K562 (cell line): ENCODE results near the gene PRR14L.

Source experiments
- FOXA1 ChIP-seq: fragments of 450-650 bp; IDR thresholded peaks from 2 replicates; pipeline ENCODE4 v1.6.1; 2016; ENCODE audit warnings: mild to moderate bottlenecking, borderline replicate concordance
- FOXJ3 ChIP-seq: sonication (generic); formaldehyde crosslinking; IDR thresholded peaks from 2 replicates; pipeline ENCODE4 v1.4.0; 2020; ENCODE audit warnings: mild to moderate bottlenecking, missing genetic modification reagents
- GATAD2A ChIP-seq: fragments of 450-650 bp; IDR thresholded peaks from 2 replicates; pipeline ENCODE4 v1.6.1; 2017
- GTF2E2 ChIP-seq: fragments of 200-800 bp; sonication (Bioruptor generic); IDR thresholded peaks from 2 replicates; pipeline ENCODE4 v1.6.1; 2016; ENCODE audit warnings: missing genetic modification characterization, missing compliant biosample characterization
- KDM1A ChIP-seq, 2 experiments: fragments of 450-650 bp; IDR thresholded peaks; 2 replicates each; pipeline ENCODE4 v1.6.1; 2016; ENCODE audit warnings: mild to moderate bottlenecking in 2 of 2
- POLR2A ChIP-seq: fragments of 450-650 bp; conservative IDR thresholded peaks from 2 replicates; pipeline ENCODE4 v1.6.1; 2016
- SLC30A9 ChIP-seq: fragments of 250-450 bp; sonication (Bioruptor Pico); IDR thresholded peaks from 2 replicates; pipeline ENCODE4 v1.8.0; 2022; ENCODE audit warnings: mild to moderate bottlenecking, moderate library complexity
- SUPT5H ChIP-seq: fragments of 450-650 bp; IDR thresholded peaks from 2 replicates; pipeline ENCODE4 v1.6.1; 2016
- ZFX ChIP-seq: sonication (generic); formaldehyde crosslinking; IDR thresholded peaks from 2 replicates; pipeline ENCODE4 v1.8.0; 2022; ENCODE audit warnings: mild to moderate bottlenecking, missing genetic modification reagents, moderate library complexity
- ZNF133 ChIP-seq: fragments of 250-450 bp; sonication (Bioruptor Pico); IDR thresholded peaks from 2 replicates; pipeline ENCODE4 v1.4.0; 2020; ENCODE audit warnings: mild to moderate bottlenecking
- TF ChIP-seq, protein P1 (sequence below): fragments of 250-450 bp; sonication (Bioruptor Pico); IDR thresholded peaks from 2 replicates; pipeline ENCODE4 v1.8.0; 2022; ENCODE audit warnings: moderate library complexity, mild to moderate bottlenecking, inconsistent platforms
- TF ChIP-seq, protein P2 (sequence below), 2 experiments: fragments of 450-650 bp; formaldehyde crosslinking in 1 of 2; IDR thresholded peaks; 2 replicates each; pipeline versions ENCODE4 v1.4.0 to v1.6.1; 2014 to 2020; ENCODE audit warnings: mild to moderate bottlenecking in 2 of 2, borderline replicate concordance in 1 of 2, low read depth in 1 of 2
- TF ChIP-seq, protein P3 (sequence below), 3 experiments: IDR thresholded peaks in 2 of 3; conservative IDR thresholded peaks in 1 of 3; 2 replicates each; pipeline ENCODE4 v1.5.1; 2011 to 2012; ENCODE audit warnings: low read length in 3 of 3, mild to moderate bottlenecking in 3 of 3, control low read depth in 2 of 3, improper control_type of control experiment in 1 of 3, inconsistent platforms in 1 of 3, low read depth in 1 of 3, mixed read lengths in 1 of 3, moderate library complexity in 1 of 3; ENCODE audit not compliant: insufficient read depth in 2 of 3
- TF ChIP-seq, protein P4 (sequence below): fragments of 450-650 bp; IDR thresholded peaks from 2 replicates; pipeline ENCODE4 v1.6.1; 2016; ENCODE audit warnings: low read depth

DNA sequence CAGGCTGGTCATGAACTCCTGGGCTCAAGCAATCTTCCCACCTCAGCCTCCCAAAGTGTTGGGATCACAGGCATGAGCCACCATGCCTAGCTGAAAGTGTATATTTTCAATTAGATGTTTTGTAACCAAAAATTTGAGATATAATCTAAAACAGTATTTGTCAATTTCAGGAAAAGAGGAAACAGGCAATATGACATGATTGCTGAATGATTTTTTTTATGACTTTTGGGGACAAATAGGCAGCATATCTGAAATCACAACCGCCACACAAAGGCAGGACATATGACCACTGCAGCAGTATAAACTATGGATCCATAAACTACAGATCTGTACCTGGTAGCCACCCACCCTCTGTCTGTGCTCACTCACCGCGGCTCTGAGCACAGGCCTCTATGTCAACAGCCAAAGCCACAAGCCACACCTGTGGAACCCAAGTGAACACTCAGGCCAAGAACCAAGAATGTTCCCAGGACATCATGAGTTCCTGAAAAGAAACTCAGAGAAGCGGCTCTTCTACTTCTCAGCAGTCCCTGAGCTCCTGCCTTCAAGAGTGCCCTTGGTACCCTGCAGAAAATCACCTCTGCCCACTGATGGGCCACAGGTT lies 110.4 kb downstream of the PRR14L start:
- TF ChIP-seq POLR2A (no peak), GATAD2A (no peak), SLC30A9 (CRISPR knock-in tag) (no peak), KDM1A (IDR thresholded peaks at IDR 0.05) (no peak), FOXJ3 (CRISPR knock-in tag) (no peak), ZFX (CRISPR knock-in tag) (no peak), FOXA1 (no peak), GTF2E2 (tag) (no peak), SUPT5H (no peak), ZNF133 (CRISPR knock-in tag) (no peak)
- TF ChIP-seq, protein P1, sequence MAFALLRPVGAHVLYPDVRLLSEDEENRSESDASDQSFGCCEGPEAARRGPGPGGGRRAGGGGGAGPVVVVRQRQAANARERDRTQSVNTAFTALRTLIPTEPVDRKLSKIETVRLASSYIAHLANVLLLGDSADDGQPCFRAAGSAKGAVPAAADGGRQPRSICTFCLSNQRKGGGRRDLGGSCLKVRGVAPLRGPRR (CRISPR knock-in tag): no peak
- TF ChIP-seq, protein P2, sequence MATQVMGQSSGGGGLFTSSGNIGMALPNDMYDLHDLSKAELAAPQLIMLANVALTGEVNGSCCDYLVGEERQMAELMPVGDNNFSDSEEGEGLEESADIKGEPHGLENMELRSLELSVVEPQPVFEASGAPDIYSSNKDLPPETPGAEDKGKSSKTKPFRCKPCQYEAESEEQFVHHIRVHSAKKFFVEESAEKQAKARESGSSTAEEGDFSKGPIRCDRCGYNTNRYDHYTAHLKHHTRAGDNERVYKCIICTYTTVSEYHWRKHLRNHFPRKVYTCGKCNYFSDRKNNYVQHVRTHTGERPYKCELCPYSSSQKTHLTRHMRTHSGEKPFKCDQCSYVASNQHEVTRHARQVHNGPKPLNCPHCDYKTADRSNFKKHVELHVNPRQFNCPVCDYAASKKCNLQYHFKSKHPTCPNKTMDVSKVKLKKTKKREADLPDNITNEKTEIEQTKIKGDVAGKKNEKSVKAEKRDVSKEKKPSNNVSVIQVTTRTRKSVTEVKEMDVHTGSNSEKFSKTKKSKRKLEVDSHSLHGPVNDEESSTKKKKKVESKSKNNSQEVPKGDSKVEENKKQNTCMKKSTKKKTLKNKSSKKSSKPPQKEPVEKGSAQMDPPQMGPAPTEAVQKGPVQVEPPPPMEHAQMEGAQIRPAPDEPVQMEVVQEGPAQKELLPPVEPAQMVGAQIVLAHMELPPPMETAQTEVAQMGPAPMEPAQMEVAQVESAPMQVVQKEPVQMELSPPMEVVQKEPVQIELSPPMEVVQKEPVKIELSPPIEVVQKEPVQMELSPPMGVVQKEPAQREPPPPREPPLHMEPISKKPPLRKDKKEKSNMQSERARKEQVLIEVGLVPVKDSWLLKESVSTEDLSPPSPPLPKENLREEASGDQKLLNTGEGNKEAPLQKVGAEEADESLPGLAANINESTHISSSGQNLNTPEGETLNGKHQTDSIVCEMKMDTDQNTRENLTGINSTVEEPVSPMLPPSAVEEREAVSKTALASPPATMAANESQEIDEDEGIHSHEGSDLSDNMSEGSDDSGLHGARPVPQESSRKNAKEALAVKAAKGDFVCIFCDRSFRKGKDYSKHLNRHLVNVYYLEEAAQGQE (IDR thresholded peaks at IDR 0.05; ENCODE audit: borderline replicate concordance): no peak
- TF ChIP-seq, protein P2 (CRISPR knock-in tag; IDR thresholded peaks at IDR 0.05; ENCODE audit: low read depth): no peak
- TF ChIP-seq, protein P3, sequence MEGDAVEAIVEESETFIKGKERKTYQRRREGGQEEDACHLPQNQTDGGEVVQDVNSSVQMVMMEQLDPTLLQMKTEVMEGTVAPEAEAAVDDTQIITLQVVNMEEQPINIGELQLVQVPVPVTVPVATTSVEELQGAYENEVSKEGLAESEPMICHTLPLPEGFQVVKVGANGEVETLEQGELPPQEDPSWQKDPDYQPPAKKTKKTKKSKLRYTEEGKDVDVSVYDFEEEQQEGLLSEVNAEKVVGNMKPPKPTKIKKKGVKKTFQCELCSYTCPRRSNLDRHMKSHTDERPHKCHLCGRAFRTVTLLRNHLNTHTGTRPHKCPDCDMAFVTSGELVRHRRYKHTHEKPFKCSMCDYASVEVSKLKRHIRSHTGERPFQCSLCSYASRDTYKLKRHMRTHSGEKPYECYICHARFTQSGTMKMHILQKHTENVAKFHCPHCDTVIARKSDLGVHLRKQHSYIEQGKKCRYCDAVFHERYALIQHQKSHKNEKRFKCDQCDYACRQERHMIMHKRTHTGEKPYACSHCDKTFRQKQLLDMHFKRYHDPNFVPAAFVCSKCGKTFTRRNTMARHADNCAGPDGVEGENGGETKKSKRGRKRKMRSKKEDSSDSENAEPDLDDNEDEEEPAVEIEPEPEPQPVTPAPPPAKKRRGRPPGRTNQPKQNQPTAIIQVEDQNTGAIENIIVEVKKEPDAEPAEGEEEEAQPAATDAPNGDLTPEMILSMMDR (IDR thresholded peaks at IDR 0.05 in 2 of 3, conservative IDR thresholded peaks at IDR 0.05 in 1 of 3; ENCODE audit: insufficient read depth in 2 of 3, low read depth in 1 of 3, low read length in 3 of 3): no peak
- TF ChIP-seq, protein P4, sequence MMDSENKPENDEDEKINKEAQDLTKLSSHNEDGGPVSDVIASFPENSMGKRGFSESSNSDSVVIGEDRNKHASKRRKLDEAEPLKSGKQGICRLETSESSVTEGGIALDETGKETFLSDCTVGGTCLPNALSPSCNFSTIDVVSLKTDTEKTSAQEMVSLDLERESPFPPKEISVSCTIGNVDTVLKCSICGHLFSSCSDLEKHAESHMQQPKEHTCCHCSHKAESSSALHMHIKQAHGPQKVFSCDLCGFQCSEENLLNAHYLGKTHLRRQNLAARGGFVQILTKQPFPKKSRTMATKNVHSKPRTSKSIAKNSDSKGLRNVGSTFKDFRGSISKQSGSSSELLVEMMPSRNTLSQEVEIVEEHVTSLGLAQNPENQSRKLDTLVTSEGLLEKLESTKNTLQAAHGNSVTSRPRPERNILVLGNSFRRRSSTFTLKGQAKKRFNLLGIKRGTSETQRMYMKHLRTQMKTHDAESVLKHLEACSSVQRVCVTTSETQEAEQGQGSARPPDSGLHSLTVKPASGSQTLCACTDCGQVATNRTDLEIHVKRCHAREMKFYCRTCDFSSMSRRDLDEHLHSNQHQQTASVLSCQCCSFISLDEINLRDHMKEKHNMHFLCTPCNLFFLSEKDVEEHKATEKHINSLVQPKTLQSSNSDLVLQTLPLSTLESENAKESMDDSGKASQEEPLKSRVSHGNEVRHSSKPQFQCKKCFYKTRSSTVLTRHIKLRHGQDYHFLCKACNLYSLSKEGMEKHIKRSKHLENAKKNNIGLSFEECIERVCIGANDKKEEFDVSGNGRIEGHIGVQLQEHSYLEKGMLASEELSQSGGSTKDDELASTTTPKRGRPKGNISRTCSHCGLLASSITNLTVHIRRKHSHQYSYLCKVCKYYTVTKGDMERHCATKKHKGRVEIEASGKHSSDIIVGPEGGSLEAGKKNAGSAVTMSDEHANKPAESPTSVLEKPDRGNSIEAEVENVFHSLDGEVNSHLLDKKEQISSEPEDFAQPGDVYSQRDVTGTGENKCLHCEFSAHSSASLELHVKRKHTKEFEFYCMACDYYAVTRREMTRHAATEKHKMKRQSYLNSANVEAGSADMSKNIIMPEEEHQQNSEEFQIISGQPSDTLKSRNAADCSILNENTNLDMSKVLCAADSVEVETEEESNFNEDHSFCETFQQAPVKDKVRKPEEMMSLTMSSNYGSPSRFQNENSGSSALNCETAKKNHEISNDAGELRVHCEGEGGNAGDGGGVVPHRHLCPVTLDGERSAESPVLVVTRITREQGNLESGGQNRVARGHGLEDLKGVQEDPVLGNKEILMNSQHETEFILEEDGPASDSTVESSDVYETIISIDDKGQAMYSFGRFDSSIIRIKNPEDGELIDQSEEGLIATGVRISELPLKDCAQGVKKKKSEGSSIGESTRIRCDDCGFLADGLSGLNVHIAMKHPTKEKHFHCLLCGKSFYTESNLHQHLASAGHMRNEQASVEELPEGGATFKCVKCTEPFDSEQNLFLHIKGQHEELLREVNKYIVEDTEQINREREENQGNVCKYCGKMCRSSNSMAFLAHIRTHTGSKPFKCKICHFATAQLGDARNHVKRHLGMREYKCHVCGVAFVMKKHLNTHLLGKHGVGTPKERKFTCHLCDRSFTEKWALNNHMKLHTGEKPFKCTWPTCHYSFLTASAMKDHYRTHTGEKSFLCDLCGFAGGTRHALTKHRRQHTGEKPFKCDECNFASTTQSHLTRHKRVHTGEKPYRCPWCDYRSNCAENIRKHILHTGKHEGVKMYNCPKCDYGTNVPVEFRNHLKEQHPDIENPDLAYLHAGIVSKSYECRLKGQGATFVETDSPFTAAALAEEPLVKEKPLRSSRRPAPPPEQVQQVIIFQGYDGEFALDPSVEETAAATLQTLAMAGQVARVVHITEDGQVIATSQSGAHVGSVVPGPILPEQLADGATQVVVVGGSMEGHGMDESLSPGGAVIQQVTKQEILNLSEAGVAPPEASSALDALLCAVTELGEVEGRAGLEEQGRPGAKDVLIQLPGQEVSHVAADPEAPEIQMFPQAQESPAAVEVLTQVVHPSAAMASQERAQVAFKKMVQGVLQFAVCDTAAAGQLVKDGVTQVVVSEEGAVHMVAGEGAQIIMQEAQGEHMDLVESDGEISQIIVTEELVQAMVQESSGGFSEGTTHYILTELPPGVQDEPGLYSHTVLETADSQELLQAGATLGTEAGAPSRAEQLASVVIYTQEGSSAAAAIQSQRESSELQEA: no peak
